Measurements from ENCODE around the gene APOOL.
"Not testable (repeated sequence)": the region's sequence is repeated elsewhere in the genome, so short reads cannot be mapped to it uniquely, and the experiment has no call there.

- not testable (repeated sequence) for TF ChIP-seq PAX5 (IDR thresholded peaks at IDR 0.05; ENCODE audit: insufficient read depth, low read length, severe bottlenecking); TAF1 (IDR thresholded peaks at IDR 0.05; ENCODE audit: low read depth, low read length); POLR2A (IDR thresholded peaks at IDR 0.05; ENCODE audit: low read depth, low read length); POLR2AphosphoS5 (IDR thresholded peaks at IDR 0.05; ENCODE audit: low read depth, low read length); SPI1 (IDR thresholded peaks at IDR 0.05; ENCODE audit: low read depth, low read length)
Observed at GRCh38 chrX:85077247-85077646, 73.6 kb downstream of the APOOL start.
